ENCODE results near the gene MAP3K5.
"Not testable (repeated sequence)": the region's sequence is repeated elsewhere in the genome, so short reads cannot be mapped to it uniquely, and the experiment has no call there.

The MAP3K5 gene

GRCh38 chr6:136772685-136773472 is 19.4 kb downstream of the MAP3K5 start:
- DNase-seq (ENCODE audit: low read depth in 2 of 2, low spot score in 1 of 2) = no peak

GRCh38 chr6:136771306-136771705 is 21.0 kb downstream of the MAP3K5 start:
- no peak for DNase-seq (ENCODE audit: low read depth in 2 of 2, low spot score in 1 of 2)

- no peak for DNase-seq (ENCODE audit: low read depth in 2 of 2, low spot score in 1 of 2)
These were observed 22.5 kb downstream of the MAP3K5 start for GRCh38 chr6:136769759-136770158.

GRCh38 chr6:136769124-136769523 is 23.2 kb downstream of the MAP3K5 start:
- DNase-seq (ENCODE audit: low read depth in 2 of 2, low spot score in 1 of 2) = no peak

GRCh38 chr6:136767570-136768309 is 24.5 kb downstream of the MAP3K5 start:
- DNase-seq (ENCODE audit: low read depth in 2 of 2, low spot score in 1 of 2) = no peak

GRCh38 chr6:136767103-136767502 is 25.2 kb downstream of the MAP3K5 start:
- DNase-seq (ENCODE audit: low read depth in 2 of 2, low spot score in 1 of 2) = no peak

GRCh38 chr6:136766274-136766673 is 26.0 kb downstream of the MAP3K5 start:
- DNase-seq (ENCODE audit: low read depth in 2 of 2, low spot score in 1 of 2) = no peak

- DNase-seq (ENCODE audit: low read depth in 2 of 2, low spot score in 1 of 2) = no peak
These were observed 27.7 kb downstream of the MAP3K5 start for GRCh38 chr6:136764517-136764993.

- no peak for DNase-seq (ENCODE audit: low read depth in 2 of 2, low spot score in 1 of 2)
These were observed 28.4 kb downstream of the MAP3K5 start for GRCh38 chr6:136763716-136764516.

GRCh38 chr6:136763255-136763654 is 29.0 kb downstream of the MAP3K5 start:
- no peak for DNase-seq (ENCODE audit: low read depth in 2 of 2, low spot score in 1 of 2)

GRCh38 chr6:136762022-136762975 is 30.0 kb downstream of the MAP3K5 start:
- DNase-seq (ENCODE audit: low read depth in 2 of 2, low spot score in 1 of 2) = no peak

GRCh38 chr6:136761227-136761922 is 30.9 kb downstream of the MAP3K5 start:
- no peak for DNase-seq (ENCODE audit: low read depth in 2 of 2, low spot score in 1 of 2)

- not testable (repeated sequence) for DNase-seq (ENCODE audit: low read depth in 2 of 2, low spot score in 1 of 2)
These were observed 31.5 kb downstream of the MAP3K5 start for GRCh38 chr6:136760781-136761180.

- DNase-seq (ENCODE audit: low read depth in 2 of 2, low spot score in 1 of 2) = no peak
These were observed 35.1 kb downstream of the MAP3K5 start for GRCh38 chr6:136757150-136757549.

- no peak for DNase-seq (ENCODE audit: low read depth in 2 of 2, low spot score in 1 of 2)
These were observed 37.5 kb downstream of the MAP3K5 start for GRCh38 chr6:136754820-136755219.

- DNase-seq (ENCODE audit: low read depth in 2 of 2, low spot score in 1 of 2) = peak in 1 of 2 donors; percentile 15
These were observed 38.7 kb downstream of the MAP3K5 start for GRCh38 chr6:136753624-136754023.

- no peak for DNase-seq (ENCODE audit: low read depth in 2 of 2, low spot score in 1 of 2)
These were observed 39.7 kb downstream of the MAP3K5 start for GRCh38 chr6:136752554-136752953.

GRCh38 chr6:136751991-136752390 is 40.3 kb downstream of the MAP3K5 start:
- no peak for DNase-seq (ENCODE audit: low read depth in 2 of 2, low spot score in 1 of 2)

- no peak for DNase-seq (ENCODE audit: low read depth in 2 of 2, low spot score in 1 of 2)
These were observed 40.7 kb downstream of the MAP3K5 start for GRCh38 chr6:136751522-136751956.
